ENCODE measurements around the gene MYOG. TPM values are rescaled to one million over a fixed set of nuclear protein-coding genes. Genes with fewer than 3 reads are reported as not detected.

The MYOG gene
- total and polyA plus RNA-seq, 7 donors: not detected

DNA sequence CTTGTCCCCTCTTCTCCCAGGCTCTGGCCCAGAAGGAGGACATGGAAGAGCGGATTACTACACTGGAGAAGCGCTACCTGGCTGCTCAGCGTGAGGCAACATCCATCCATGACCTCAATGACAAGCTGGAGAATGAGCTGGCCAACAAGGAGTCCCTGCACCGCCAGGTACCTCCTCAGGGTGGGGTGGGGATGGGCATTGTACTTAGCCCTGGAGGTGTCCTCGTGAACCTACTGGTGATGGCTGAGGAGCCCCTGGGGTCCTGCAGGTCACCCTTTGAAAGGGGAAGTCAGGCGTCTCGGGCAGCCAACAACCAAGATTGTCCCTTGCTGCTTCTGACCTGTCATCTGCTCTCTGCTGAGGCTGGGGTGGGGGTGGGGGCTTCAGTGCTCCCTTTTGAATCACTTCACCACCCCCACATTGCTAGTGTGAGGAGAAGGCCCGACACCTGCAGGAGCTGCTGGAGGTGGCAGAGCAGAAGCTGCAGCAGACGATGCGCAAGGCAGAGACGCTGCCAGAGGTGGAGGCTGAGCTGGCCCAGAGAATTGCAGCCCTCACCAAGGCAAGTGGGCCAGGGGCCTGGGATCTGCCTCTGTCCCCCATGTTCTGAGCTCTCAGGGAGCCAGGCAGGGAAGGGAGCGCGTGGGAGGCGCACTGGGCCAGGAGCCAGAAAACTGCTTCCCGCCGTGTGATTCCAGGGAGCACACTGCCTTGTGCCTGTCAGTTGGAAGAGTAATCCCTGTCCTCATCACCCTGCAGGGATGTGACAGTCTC, 39.8 kb downstream of the MYOG start:
- 72 to 83% methylated on average over 16 of the region's 16 CpGs for WGBS, 2 donors
- DNase-seq: no peak
- no peaks in the 10 kb centered on the region for H3K9me3 ChIP-seq
- peaks cover 0 to 14% (median 5%) of the 10 kb centered on the region in 4 donors for H3K4me1 ChIP-seq
- no peak overlapping the region for H3K4me3 ChIP-seq
- TF ChIP-seq POLR2A (IDR thresholded peaks at IDR 0.05): no peak
- no peak for TF ChIP-seq EP300 (IDR thresholded peaks at IDR 0.05)
- no peak for TF ChIP-seq CTCF (IDR thresholded peaks at IDR 0.05)
- TF ChIP-seq POLR2AphosphoS5 (IDR thresholded peaks at IDR 0.05): no peak
- intact Hi-C loops (cut with DNase I): no loop called here
- peaks cover 0 to 3% (median 0%) of the 10 kb centered on the region in 4 donors for H3K36me3 ChIP-seq
- no peaks in the 10 kb centered on the region for H3K27me3 ChIP-seq
- H3K27ac ChIP-seq: no peak overlapping the region

DNA sequence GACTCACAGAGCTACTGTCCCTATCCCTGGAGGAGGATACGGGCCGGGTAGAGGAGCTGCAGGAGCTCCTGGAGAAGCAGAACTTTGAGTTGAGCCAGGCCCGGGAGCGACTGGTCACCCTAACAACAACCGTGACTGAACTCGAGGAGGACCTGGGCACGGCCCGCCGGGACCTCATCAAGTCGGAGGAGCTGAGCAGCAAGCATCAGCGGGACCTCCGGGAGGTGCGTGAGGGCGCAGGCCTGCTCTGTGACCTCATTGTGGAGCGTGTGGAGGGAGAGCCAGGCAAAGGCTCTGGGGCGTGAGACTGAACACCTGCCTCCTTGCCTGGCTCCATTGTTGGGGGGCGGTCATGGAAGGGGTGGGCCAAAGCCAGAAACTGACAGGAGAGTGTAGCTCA, 40.5 kb downstream of the MYOG start:
- H3K4me3 ChIP-seq: no peak overlapping the region
- WGBS, 2 donors: 89 to 93% methylated on average over 17 of the region's 17 CpGs
- no peak for DNase-seq
- no peaks in the 10 kb centered on the region for H3K27me3 ChIP-seq
- peaks cover 0 to 3% (median 0%) of the 10 kb centered on the region in 4 donors for H3K36me3 ChIP-seq
- intact Hi-C loops (cut with DNase I): no loop called here
- TF ChIP-seq POLR2AphosphoS5 (IDR thresholded peaks at IDR 0.05): no peak
- no peak for TF ChIP-seq CTCF (IDR thresholded peaks at IDR 0.05)
- TF ChIP-seq POLR2A (IDR thresholded peaks at IDR 0.05): no peak
- TF ChIP-seq EP300 (IDR thresholded peaks at IDR 0.05): no peak
- no peak overlapping the region for H3K27ac ChIP-seq
- peaks cover 0 to 14% (median 5%) of the 10 kb centered on the region in 4 donors for H3K4me1 ChIP-seq
- H3K9me3 ChIP-seq: no peaks in the 10 kb centered on the region

DNA sequence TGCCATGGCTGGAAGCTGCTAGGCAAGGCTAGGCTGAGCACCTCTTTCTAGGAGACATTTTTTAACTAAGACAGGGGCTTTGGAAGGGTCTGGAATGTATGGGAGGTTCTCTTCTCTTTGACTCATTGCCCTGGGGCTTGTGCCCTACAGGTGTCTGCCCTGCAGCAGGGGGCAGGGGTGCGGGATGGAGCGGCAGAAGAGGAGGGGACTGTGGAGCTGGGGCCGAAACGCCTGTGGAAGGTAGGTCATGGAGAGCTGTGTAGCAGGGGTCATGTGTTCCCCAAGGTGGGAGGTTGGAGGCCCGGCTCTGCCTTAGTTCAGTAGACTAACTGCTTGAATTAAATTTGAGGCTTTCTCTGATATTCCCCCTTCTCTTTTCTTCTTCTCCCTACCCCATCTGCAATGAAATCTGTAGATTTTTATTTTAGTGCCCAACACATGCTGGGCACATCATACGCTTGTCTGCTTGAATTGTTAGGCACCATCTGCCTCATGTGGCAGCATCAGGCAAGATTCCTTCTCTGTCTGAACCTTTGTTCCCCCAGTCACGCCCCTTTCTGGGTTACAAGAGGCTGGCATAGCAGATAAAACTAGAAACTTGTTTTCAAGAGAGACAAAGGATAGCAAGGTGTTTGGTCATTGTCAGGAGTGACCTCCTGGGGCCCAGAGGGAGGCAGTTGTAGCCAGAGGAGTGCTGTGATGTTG, 41.1 kb downstream of the MYOG start:
- intact Hi-C loops (cut with DNase I): no loop called here
- Histone ChIP-seq H3K27me3 (no peaks in the 10 kb centered on the region), H3K36me3 (peaks cover 0 to 3% (median 0%) of the 10 kb centered on the region in 4 donors), H3K9me3 (no peaks in the 10 kb centered on the region), H3K4me3 (no peak overlapping the region), H3K27ac (no peak overlapping the region), H3K4me1 (peaks cover 0 to 14% (median 5%) of the 10 kb centered on the region in 4 donors)
- no peak for DNase-seq
- TF ChIP-seq CTCF (IDR thresholded peaks at IDR 0.05) (no peak), POLR2AphosphoS5 (IDR thresholded peaks at IDR 0.05) (no peak), EP300 (IDR thresholded peaks at IDR 0.05) (no peak), POLR2A (IDR thresholded peaks at IDR 0.05) (no peak)
- 83 to 88% methylated on average over 7 of the region's 7 CpGs for WGBS, 2 donors

DNA sequence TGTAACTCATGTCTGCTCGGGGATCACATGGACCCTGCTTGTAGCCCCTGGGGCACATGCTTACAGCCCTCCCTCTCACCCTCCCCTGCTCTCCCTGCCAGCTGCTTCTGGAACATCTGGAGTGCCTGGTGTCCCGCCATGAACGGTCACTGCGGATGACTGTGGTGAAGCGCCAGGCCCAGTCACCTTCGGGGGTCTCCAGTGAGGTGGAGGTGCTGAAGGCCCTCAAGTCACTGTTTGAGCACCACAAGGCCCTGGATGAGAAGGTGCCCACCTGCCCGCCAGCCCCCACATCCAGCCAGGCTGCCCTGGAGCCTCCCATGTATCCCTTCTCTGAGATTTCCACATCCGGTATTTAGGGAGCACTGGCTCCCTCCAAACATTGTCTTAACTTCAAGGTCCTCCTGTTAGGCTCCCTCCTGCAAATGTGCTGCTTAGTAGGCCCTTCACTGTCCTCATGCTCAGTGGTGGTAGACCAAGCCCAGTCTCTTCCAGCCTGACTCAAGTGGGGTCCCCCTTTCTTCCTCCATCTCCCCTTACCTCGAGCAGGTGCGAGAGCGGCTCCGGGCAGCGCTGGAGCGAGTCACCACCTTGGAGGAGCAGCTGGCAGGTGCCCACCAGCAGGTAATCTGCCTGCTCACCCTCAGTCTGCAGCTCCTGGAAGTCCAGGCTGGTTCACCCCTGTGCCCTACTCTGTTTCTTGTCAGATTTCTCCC, 41.8 kb downstream of the MYOG start:
- no peaks in the 10 kb centered on the region for H3K27me3 ChIP-seq
- intact Hi-C loops (cut with DNase I): no loop called here
- H3K27ac ChIP-seq: no peak overlapping the region
- TF ChIP-seq POLR2A (IDR thresholded peaks at IDR 0.05) (no peak), POLR2AphosphoS5 (IDR thresholded peaks at IDR 0.05) (no peak), CTCF (IDR thresholded peaks at IDR 0.05) (no peak), EP300 (IDR thresholded peaks at IDR 0.05) (no peak)
- WGBS, 2 donors: 92 to 93% methylated on average over 14 of the region's 14 CpGs
- H3K9me3 ChIP-seq: no peaks in the 10 kb centered on the region
- no peak for DNase-seq
- peaks cover 0 to 3% (median 0%) of the 10 kb centered on the region in 4 donors for H3K36me3 ChIP-seq
- H3K4me1 ChIP-seq: peaks cover 0 to 20% (median 7%) of the 10 kb centered on the region in 4 donors
- H3K4me3 ChIP-seq: no peak overlapping the region
